Fibroblast of lung (primary cell): Measurements from ENCODE around the gene SUSD1. TPM values are rescaled to one million over a fixed set of nuclear protein-coding genes. Genes with fewer than 3 reads are reported as not detected.

ENCODE experiments used
- DNase-seq, 2 donors: peaks; one replicate each; pipeline versions ENCODE4 v3.0.0 to v3.0.0-alpha.2; 2010; ENCODE audit warnings: low read depth in 2 of 2
- H2AFZ ChIP-seq: 2 replicates; pipeline ENCODE4 v1.5.1; 2012; ENCODE audit warnings: low read length, control low read depth, inconsistent platforms
- H3K27ac ChIP-seq: 2 replicates; pipeline ENCODE4 v1.5.1; 2011; ENCODE audit warnings: low read length, control low read depth; ENCODE audit not compliant: insufficient read depth
- H3K27me3 ChIP-seq: 2 replicates; pipeline ENCODE4 v1.5.1; 2011; ENCODE audit warnings: mild to moderate bottlenecking, low read length; ENCODE audit not compliant: control insufficient read depth, insufficient read depth
- H3K36me3 ChIP-seq: 2 replicates; pipeline ENCODE4 v1.5.1; 2011; ENCODE audit warnings: low read length; ENCODE audit not compliant: control insufficient read depth, insufficient read depth
- H3K4me1 ChIP-seq: 2 replicates; pipeline ENCODE4 v1.5.1; 2011; ENCODE audit warnings: low read length; ENCODE audit not compliant: control insufficient read depth, insufficient read depth; ENCODE audit errors: extremely low read depth
- H3K4me2 ChIP-seq: 2 replicates; pipeline ENCODE4 v1.5.1; 2011; ENCODE audit warnings: low read length, control low read depth; ENCODE audit not compliant: insufficient read depth; ENCODE audit errors: extremely low read depth
- H3K4me3 ChIP-seq, 4 experiments: fragments of 200-600 bp in 1 of 4; sonication (generic) in 1 of 4; replicated peaks in 1 of 4; 2 replicates each; pipeline ENCODE4 v1.5.1; 2011 to 2016; ENCODE audit warnings: low read length in 4 of 4, low read depth in 3 of 4, mild to moderate bottlenecking in 3 of 4, control low read depth in 2 of 4, inconsistent platforms in 1 of 4, mixed read lengths in 1 of 4; ENCODE audit not compliant: insufficient read depth in 1 of 4; ENCODE audit errors: control extremely low read depth in 1 of 4
- H3K79me2 ChIP-seq: 2 replicates; pipeline ENCODE4 v1.5.1; 2012; ENCODE audit warnings: mild to moderate bottlenecking, low read length, inconsistent platforms; ENCODE audit not compliant: control insufficient read depth, insufficient read depth
- H3K9ac ChIP-seq: 2 replicates; pipeline ENCODE4 v1.5.1; 2011; ENCODE audit warnings: mild to moderate bottlenecking, low read length, control low read depth; ENCODE audit not compliant: insufficient read depth
- H3K9me3 ChIP-seq: 2 replicates; pipeline ENCODE4 v1.5.1; 2012; ENCODE audit warnings: low read depth, low read length; ENCODE audit not compliant: control insufficient read depth, insufficient read depth
- H4K20me1 ChIP-seq: 2 replicates; pipeline ENCODE4 v1.5.1; 2011; ENCODE audit warnings: low read length; ENCODE audit not compliant: control insufficient read depth, insufficient read depth; ENCODE audit errors: extremely low read depth
- CTCF ChIP-seq, 2 donors: IDR thresholded peaks in 1 of 2; conservative IDR thresholded peaks in 1 of 2; 1 replicate in 1 of 2; 2 replicates in 1 of 2; pipeline ENCODE4 v1.5.1; 2011 to 2012; ENCODE audit warnings: low read length in 2 of 2, control low read depth in 1 of 2, inconsistent platforms in 1 of 2, low read depth in 1 of 2, mild to moderate bottlenecking in 1 of 2
- EZH2 ChIP-seq: IDR thresholded peaks from 2 replicates; pipeline ENCODE4 v1.5.1; 2012; ENCODE audit warnings: low read length, control low read depth, mild to moderate bottlenecking; ENCODE audit errors: missing control alignments
- polyA plus RNA-seq, 2 donors: library from polyadenylated mRNA; depleted of rRNA in 1 of 2; stranded (reverse) in 1 of 2; unstranded in 1 of 2; fragments of >200 nt; gene quantifications; 2 replicates each; pipeline ENCODE4 v1.2.1, GENCODE V29; 2011 to 2012; ENCODE audit warnings: missing spikeins in 1 of 2
- total RNA-seq: library from RNA; depleted of rRNA; stranded (reverse); fragments of >200 nt; gene quantifications from 2 replicates; pipeline ENCODE4 v1.2.1, GENCODE V29; 2014

SUSD1 gene
- total and polyA plus RNA-seq, 2 donors (not counting 1 experiment from before 2014, with no cell fraction given) = 27.4 to 28.6 TPM

GRCh38 chr9:112118009-112118408, 57.1 kb downstream of the SUSD1 start:
- Histone ChIP-seq H3K9me3 (no peaks in the 10 kb centered on the region), H3K4me2 (no peak overlapping the region), H3K27me3 (no peaks in the 10 kb centered on the region), H3K27ac (no peak overlapping the region), H2AFZ (no peak overlapping the region), H3K79me2 (no peaks in the 10 kb centered on the region), H3K4me1 (peaks cover 1% of the 10 kb centered on the region), H3K9ac (no peak overlapping the region), H3K4me3 (no peak overlapping the region), H4K20me1 (no peaks in the 10 kb centered on the region), H3K36me3 (no peaks in the 10 kb centered on the region)
- TF ChIP-seq EZH2 (no peak), CTCF (conservative IDR thresholded peaks at IDR 0.05 in 1 of 2, IDR thresholded peaks at IDR 0.05 in 1 of 2; ENCODE audit: low read depth in 1 of 2, low read length in 2 of 2) (no peak)
- DNase-seq = no peak

GRCh38 chr9:112115970-112116753, 58.9 kb downstream of the SUSD1 start:
- Histone ChIP-seq H3K4me3 (no peak overlapping the region), H4K20me1 (no peaks in the 10 kb centered on the region), H3K27ac (no peak overlapping the region), H3K9ac (no peak overlapping the region), H3K4me2 (no peak overlapping the region), H2AFZ (no peak overlapping the region), H3K27me3 (no peaks in the 10 kb centered on the region), H3K36me3 (peaks cover 1% of the 10 kb centered on the region), H3K4me1 (peaks cover 2% of the 10 kb centered on the region), H3K9me3 (no peaks in the 10 kb centered on the region), H3K79me2 (no peaks in the 10 kb centered on the region)
- DNase-seq = no peak
- TF ChIP-seq EZH2 = no peak
- no peak for TF ChIP-seq CTCF (conservative IDR thresholded peaks at IDR 0.05 in 1 of 2, IDR thresholded peaks at IDR 0.05 in 1 of 2; ENCODE audit: low read depth in 1 of 2, low read length in 2 of 2)

- no peak for DNase-seq
- TF ChIP-seq EZH2 = no peak
- no peak for TF ChIP-seq CTCF (conservative IDR thresholded peaks at IDR 0.05 in 1 of 2, IDR thresholded peaks at IDR 0.05 in 1 of 2; ENCODE audit: low read depth in 1 of 2, low read length in 2 of 2)
Observed at GRCh38 chr9:112115109-112115508, 60.0 kb downstream of the SUSD1 start.

More at GRCh38 chr9:112115109-112115508, 60.0 kb downstream of the SUSD1 start:
- H3K9me3 ChIP-seq = no peaks in the 10 kb centered on the region
- H3K4me3 ChIP-seq = no peak overlapping the region
- H3K79me2 ChIP-seq = no peaks in the 10 kb centered on the region
- no peak overlapping the region for H3K4me2 ChIP-seq
- peaks cover 1% of the 10 kb centered on the region for H3K36me3 ChIP-seq
- no peak overlapping the region for H2AFZ ChIP-seq
- H3K27me3 ChIP-seq = no peaks in the 10 kb centered on the region
- H4K20me1 ChIP-seq = no peaks in the 10 kb centered on the region
- H3K9ac ChIP-seq = no peak overlapping the region
- H3K27ac ChIP-seq = no peak overlapping the region
- H3K4me1 ChIP-seq = peaks cover 2% of the 10 kb centered on the region
